Caco-2 (cell line): Measurements from ENCODE around the gene PPP1R3D. TPM values are rescaled to one million over a fixed set of nuclear protein-coding genes. Genes with fewer than 3 reads are reported as not detected.

Experiments used
- BruUV-seq: library from RNA; stranded (reverse); fragments of 400-500 nt; replicated peaks from 2 replicates; lab custom pipeline; 2021; lab: Mats Ljungman, UMichigan
- CTCF ChIA-PET: fragments of 300-600 bp; sonication (Branson Sonifier 250); formaldehyde crosslinking; loops from one replicate; lab custom pipeline; 2022; ENCODE audit warnings: antibody characterized with exemption; lab: Charles Lee
- POLR2A ChIA-PET: fragments of 300-600 bp; sonication (Branson Sonifier 250); formaldehyde crosslinking; loops from one replicate; lab custom pipeline; 2022; ENCODE audit warnings: antibody characterized with exemption; lab: Charles Lee
- DNase-seq, 2 experiments: peaks; one replicate each; pipeline versions ENCODE4 v3.0.0 to v3.0.0-alpha.2; 2020 to 2022
- H3K27me3 ChIP-seq: replicated peaks from 2 replicates; pipeline ENCODE4 v1.6.0; 2011; ENCODE audit warnings: low read length; ENCODE audit not compliant: control insufficient read depth, insufficient read depth
- H3K36me3 ChIP-seq: 2 replicates; pipeline ENCODE4 v1.5.1; 2011; ENCODE audit warnings: low read length; ENCODE audit not compliant: control insufficient read depth, insufficient read depth
- H3K4me1 ChIP-seq: fragments of 250-450 bp; sonication (Bioruptor Pico); 2 replicates; pipeline ENCODE4 v1.5.1; 2020; ENCODE audit warnings: mild to moderate bottlenecking
- H3K4me3 ChIP-seq: 2 replicates; pipeline ENCODE4 v1.5.1; 2011; ENCODE audit warnings: low read depth, mild to moderate bottlenecking, control low read depth, low read length
- H3K9me3 ChIP-seq: fragments of 250-450 bp; sonication (Bioruptor Pico); 2 replicates; pipeline ENCODE4 v1.5.1; 2020; ENCODE audit warnings: mild to moderate bottlenecking, moderate library complexity
- H3K27ac Mint-ChIP-seq: one replicate; pipeline ENCODE4 v1.8.0; 2022; ENCODE audit warnings: mixed read lengths; ENCODE audit not compliant: unreplicated experiment
- H3K27me3 Mint-ChIP-seq: one replicate; pipeline ENCODE4 v1.8.0; 2022; ENCODE audit warnings: mixed read lengths; ENCODE audit not compliant: insufficient read depth, unreplicated experiment
- H3K36me3 Mint-ChIP-seq: one replicate; pipeline ENCODE4 v1.8.0; 2022; ENCODE audit warnings: mild to moderate bottlenecking, mixed read lengths; ENCODE audit not compliant: insufficient read depth, unreplicated experiment
- H3K4me1 Mint-ChIP-seq: one replicate; pipeline ENCODE4 v1.8.0; 2022; ENCODE audit warnings: low read depth, mixed read lengths; ENCODE audit not compliant: unreplicated experiment
- H3K4me3 Mint-ChIP-seq: one replicate; pipeline ENCODE4 v1.8.0; 2022; ENCODE audit warnings: mild to moderate bottlenecking, moderate library complexity, mixed read lengths; ENCODE audit not compliant: unreplicated experiment
- H3K9me3 Mint-ChIP-seq: one replicate; pipeline ENCODE4 v1.8.0; 2022; ENCODE audit warnings: mixed read lengths; ENCODE audit not compliant: unreplicated experiment
- intact Hi-C: fragments of 100-400 bp; cut with micrococcal nuclease; formaldehyde crosslinking; loops from one replicate; pipeline ENCODE4 v1.10.0; 2022; ENCODE audit not compliant: unreplicated experiment
- total RNA-seq: library from RNA; stranded (reverse); gene quantifications from 2 replicates; pipeline ENCODE4 v1.2.3, GENCODE V29; 2022
- TF ChIP-seq, protein P1 (sequence below), 2 experiments: fragments of 200-600 bp in 1 of 2; IDR thresholded peaks; 1 replicate in 1 of 2; 2 replicates in 1 of 2; pipeline versions ENCODE4 v1.5.1 to v1.8.0; 2011 to 2022; ENCODE audit warnings: antibody characterized with exemption in 1 of 2, control low read depth in 1 of 2, inconsistent platforms in 1 of 2, low read depth in 1 of 2, low read length in 1 of 2, mild to moderate bottlenecking in 1 of 2, moderate library complexity in 1 of 2; ENCODE audit not compliant: insufficient read depth in 1 of 2, severe bottlenecking in 1 of 2, unreplicated experiment in 1 of 2

Gene PPP1R3D
- total RNA-seq, 1 experiment from 2014 or later: 10.4 TPM

DNA sequence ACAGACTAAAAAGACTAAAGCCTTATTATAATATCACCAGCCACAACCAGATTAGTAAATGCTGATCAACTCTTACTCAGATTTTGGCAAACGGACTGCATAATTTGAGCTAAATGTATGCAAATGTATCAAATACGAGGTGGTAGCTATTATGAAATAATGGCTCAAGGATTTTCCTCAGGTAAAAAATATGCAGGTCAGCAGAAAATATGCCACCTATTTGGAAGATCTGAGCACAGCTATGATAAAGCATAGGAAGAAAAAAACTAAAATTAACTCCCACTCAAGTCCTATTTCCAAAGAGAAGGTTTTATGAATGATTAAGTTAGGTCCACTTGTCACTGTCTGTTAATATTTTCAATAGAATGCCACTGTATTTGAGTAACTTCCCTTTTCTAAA is 29.1 kb downstream of the PPP1R3D start:
- Histone ChIP-seq H3K9me3 (0 out of 2 replicates have a peak, but pooled peaks cover 3% of the 10 kb centered on the region), H3K27me3 (no peaks in the 10 kb centered on the region), H3K36me3 (no peaks in the 10 kb centered on the region), H3K4me1 (no peaks in the 10 kb centered on the region), H3K4me3 (no peak overlapping the region)
- POLR2A ChIA-PET: interaction anchor here (1.0 kb wide), 1 partner anchor 29 kb away, joined by 3 read pairs; the partner anchor contains the start of genes FAM217B and PPP1R3D
- no peak overlapping the region for H3K4me3 Mint-ChIP-seq
- H3K4me1 Mint-ChIP-seq: no peaks in the 10 kb centered on the region
- CTCF ChIA-PET: interaction anchor here (0.6 to 1.6 kb wide), 3 partner anchors 26 to 48 kb away, joined by 3 to 6 read pairs (median 5); partner anchors contain the start of gene FAM217B
- TF ChIP-seq, protein P1, sequence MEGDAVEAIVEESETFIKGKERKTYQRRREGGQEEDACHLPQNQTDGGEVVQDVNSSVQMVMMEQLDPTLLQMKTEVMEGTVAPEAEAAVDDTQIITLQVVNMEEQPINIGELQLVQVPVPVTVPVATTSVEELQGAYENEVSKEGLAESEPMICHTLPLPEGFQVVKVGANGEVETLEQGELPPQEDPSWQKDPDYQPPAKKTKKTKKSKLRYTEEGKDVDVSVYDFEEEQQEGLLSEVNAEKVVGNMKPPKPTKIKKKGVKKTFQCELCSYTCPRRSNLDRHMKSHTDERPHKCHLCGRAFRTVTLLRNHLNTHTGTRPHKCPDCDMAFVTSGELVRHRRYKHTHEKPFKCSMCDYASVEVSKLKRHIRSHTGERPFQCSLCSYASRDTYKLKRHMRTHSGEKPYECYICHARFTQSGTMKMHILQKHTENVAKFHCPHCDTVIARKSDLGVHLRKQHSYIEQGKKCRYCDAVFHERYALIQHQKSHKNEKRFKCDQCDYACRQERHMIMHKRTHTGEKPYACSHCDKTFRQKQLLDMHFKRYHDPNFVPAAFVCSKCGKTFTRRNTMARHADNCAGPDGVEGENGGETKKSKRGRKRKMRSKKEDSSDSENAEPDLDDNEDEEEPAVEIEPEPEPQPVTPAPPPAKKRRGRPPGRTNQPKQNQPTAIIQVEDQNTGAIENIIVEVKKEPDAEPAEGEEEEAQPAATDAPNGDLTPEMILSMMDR (IDR thresholded peaks at IDR 0.05; ENCODE audit: insufficient read depth in 1 of 2, low read depth in 1 of 2, low read length in 1 of 2, severe bottlenecking in 1 of 2, unreplicated experiment in 1 of 2): no peak
- H3K27me3 Mint-ChIP-seq: no peaks in the 10 kb centered on the region
- H3K27ac Mint-ChIP-seq: no peak overlapping the region
- DNase-seq: no peak
- no TSS peak for BruUV-seq
- H3K36me3 Mint-ChIP-seq: peaks cover 7% of the 10 kb centered on the region
- H3K9me3 Mint-ChIP-seq: no peaks in the 10 kb centered on the region
- intact Hi-C loops: no loop called here

DNA sequence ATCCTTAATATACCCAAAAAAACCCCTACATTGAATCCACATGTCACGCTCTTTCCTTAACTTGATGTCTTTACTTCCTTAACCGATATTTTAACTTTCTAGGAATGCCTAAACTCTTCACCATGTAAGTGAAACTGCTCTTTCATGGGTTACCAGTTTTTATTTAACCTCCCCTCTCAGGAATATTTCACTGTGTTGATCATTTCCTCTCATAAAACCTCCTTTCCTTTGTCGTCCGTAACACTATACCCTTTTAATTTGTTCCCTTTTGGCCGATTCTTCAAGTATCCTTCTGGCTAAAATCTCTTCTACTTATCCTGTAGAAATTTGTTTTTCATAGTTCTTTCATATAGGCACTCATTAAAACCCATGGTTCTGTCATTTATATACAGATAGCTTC is 31.2 kb downstream of the PPP1R3D start:
- no peaks in the 10 kb centered on the region for H3K27me3 Mint-ChIP-seq
- H3K36me3 Mint-ChIP-seq: no peaks in the 10 kb centered on the region
- H3K4me1 Mint-ChIP-seq: no peaks in the 10 kb centered on the region
- H3K27ac Mint-ChIP-seq: no peak overlapping the region
- H3K9me3 Mint-ChIP-seq: no peaks in the 10 kb centered on the region
- ChIA-PET CTCF (no interaction called here), POLR2A (no interaction called here)
- no peak overlapping the region for H3K4me3 Mint-ChIP-seq
- intact Hi-C loops: no loop called here
- no TSS peak for BruUV-seq
- DNase-seq: no peak
- 0 out of 2 replicates have a peak, but pooled peaks cover 3% of the 10 kb centered on the region for H3K9me3 ChIP-seq
- H3K4me3 ChIP-seq: no peak overlapping the region
- H3K4me1 ChIP-seq: no peaks in the 10 kb centered on the region
- TF ChIP-seq, protein P1 (IDR thresholded peaks at IDR 0.05; ENCODE audit: insufficient read depth in 1 of 2, low read depth in 1 of 2, low read length in 1 of 2, severe bottlenecking in 1 of 2, unreplicated experiment in 1 of 2): no peak
- H3K36me3 ChIP-seq: no peaks in the 10 kb centered on the region
- H3K27me3 ChIP-seq: no peaks in the 10 kb centered on the region

DNA sequence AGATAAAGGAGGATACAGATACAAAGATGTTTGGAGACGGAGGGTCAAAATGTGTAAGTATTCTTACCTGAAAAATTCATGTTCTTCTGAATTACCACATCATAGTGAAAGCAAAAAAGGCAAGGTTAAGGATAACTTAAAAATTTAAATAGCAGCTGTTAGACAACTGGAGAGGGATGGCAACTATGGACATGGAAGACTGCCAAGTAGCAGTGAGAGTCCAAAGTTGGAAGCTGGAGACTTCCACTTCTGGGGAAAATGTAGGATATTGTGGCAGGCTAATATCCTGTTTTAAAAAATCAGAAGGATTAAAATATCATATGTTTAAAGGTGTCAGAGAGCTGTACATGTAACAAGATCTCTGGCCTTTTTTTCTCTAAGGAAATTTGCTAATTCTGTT is 36.5 kb downstream of the PPP1R3D start:
- Histone ChIP-seq H3K4me3 (no peak overlapping the region), H3K9me3 (0 out of 2 replicates have a peak, but pooled peaks cover 3% of the 10 kb centered on the region), H3K27me3 (no peaks in the 10 kb centered on the region), H3K4me1 (no peaks in the 10 kb centered on the region; the same call in 1 of the 2 replicates), H3K36me3 (no peaks in the 10 kb centered on the region)
- ChIA-PET CTCF (no interaction called here), POLR2A (no interaction called here)
- Mint-ChIP-seq H3K4me3 (no peak overlapping the region), H3K9me3 (no peaks in the 10 kb centered on the region), H3K4me1 (peaks cover 5% of the 10 kb centered on the region), H3K27ac (no peak overlapping the region), H3K36me3 (peaks cover 13% of the 10 kb centered on the region), H3K27me3 (peaks cover 4% of the 10 kb centered on the region)
- no peak for DNase-seq
- no TSS peak for BruUV-seq
- intact Hi-C loops: no loop called here
- TF ChIP-seq, protein P1 (IDR thresholded peaks at IDR 0.05; ENCODE audit: insufficient read depth in 1 of 2, low read depth in 1 of 2, low read length in 1 of 2, severe bottlenecking in 1 of 2, unreplicated experiment in 1 of 2): no peak
